CD4-positive, alpha-beta T cell treated with Interleukin-6 at 100 ng/mL for 8 hours (primary cell): Measurements from ENCODE around the gene CSF3.
"Not testable (repeated sequence)": the region's sequence is repeated elsewhere in the genome, so short reads cannot be mapped to it uniquely, and the experiment has no call there.

Experiments used
- DNase-seq: peaks from one replicate; pipeline ENCODE4 v3.0.0-alpha.2; 2020; ENCODE audit warnings: mixed read lengths, low spot score

Gene CSF3

GRCh38 chr17:39997543-39997942 lies 17.7 kb upstream of the CSF3 start:
- no peak for DNase-seq

- no peak for DNase-seq
Measured at GRCh38 chr17:39999067-39999466, 16.2 kb upstream of the CSF3 start.

GRCh38 chr17:40000161-40000560 lies 15.1 kb upstream of the CSF3 start:
- no peak for DNase-seq

GRCh38 chr17:40001335-40001734 lies 13.9 kb upstream of the CSF3 start:
- not testable (repeated sequence) for DNase-seq

DNA sequence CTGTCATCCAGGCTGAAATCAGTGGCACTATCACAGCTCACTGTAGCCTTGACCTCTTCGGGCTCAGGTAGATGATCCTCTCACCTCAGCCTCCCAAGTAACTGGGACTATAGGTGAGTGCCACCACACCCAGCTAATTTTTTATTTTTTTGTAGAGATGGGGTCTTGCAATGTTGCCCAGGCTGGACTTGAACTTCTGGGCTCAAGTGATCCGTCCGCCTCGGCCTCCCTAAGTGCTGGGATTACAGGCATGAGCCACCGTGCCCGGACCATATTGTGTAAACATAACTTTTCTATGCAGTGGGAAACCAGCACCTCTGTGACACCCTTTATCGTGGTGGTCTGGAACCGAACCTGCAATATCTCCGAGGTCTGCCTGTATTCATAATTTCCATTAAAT lies 11.2 kb upstream of the CSF3 start:
- DNase-seq: no peak

DNA sequence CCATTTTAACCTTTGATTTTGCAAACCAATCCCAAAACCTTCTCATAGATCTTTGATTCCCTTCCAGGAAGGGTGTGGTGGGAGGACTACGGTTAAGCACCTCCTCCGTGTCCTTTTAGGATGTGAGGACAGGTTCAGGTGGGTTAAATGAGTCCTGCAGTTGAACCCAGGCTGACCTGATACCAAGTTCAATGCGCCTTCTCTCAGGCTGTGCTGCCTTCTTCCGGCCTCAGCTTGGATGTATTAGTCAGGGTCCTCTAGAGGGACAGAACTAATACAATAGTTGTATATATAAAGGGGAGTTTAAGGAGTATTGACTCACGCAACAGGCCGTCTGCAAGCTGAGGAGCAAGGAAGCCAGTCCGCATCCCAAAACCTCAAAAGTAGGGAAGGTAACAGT lies 10.5 kb upstream of the CSF3 start:
- DNase-seq: no peak

GRCh38 chr17:40005520-40005919 lies 9.7 kb upstream of the CSF3 start:
- DNase-seq: no peak

GRCh38 chr17:40010946-40011500 lies 4.2 kb upstream of the CSF3 start:
- DNase-seq: not testable (repeated sequence)

GRCh38 chr17:40012017-40012647 lies 3.1 kb upstream of the CSF3 start:
- not testable (repeated sequence) for DNase-seq

DNA sequence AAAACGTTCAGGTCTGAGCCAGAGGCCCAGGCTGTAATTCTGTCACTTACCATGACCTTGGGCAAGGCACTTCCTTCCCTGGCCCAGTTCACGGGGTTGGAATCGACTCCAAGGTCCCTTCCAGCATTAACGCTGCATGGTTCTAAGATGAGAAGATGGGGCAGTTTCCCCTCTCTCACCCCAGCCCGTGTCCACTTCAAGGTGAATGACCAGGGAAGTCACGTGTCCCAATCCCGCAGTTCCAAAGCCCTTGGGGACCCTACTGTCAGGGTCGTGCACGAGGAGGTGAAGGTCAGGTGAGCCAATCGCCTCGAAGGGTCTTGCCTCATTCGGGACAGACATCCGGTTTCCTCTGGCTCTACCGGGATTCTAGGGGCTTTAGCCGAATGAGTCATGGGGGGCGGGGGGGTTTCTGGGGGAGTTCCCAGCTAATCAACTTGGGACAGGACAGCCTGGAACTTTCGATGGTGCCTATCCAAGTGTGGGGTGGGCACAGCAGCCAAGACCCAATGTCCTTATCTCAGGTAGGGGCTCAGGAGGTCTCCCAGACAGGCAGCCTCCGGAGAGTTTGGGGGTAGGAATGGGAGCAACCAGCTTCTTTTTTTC lies 762 bp upstream of the CSF3 start:
- no peak for DNase-seq

GRCh38 chr17:40015998-40016985 lies 1.1 kb downstream of the CSF3 start:
- DNase-seq: no peak

GRCh38 chr17:40017422-40018080 lies 2.3 kb downstream of the CSF3 start:
- no peak for DNase-seq

DNA sequence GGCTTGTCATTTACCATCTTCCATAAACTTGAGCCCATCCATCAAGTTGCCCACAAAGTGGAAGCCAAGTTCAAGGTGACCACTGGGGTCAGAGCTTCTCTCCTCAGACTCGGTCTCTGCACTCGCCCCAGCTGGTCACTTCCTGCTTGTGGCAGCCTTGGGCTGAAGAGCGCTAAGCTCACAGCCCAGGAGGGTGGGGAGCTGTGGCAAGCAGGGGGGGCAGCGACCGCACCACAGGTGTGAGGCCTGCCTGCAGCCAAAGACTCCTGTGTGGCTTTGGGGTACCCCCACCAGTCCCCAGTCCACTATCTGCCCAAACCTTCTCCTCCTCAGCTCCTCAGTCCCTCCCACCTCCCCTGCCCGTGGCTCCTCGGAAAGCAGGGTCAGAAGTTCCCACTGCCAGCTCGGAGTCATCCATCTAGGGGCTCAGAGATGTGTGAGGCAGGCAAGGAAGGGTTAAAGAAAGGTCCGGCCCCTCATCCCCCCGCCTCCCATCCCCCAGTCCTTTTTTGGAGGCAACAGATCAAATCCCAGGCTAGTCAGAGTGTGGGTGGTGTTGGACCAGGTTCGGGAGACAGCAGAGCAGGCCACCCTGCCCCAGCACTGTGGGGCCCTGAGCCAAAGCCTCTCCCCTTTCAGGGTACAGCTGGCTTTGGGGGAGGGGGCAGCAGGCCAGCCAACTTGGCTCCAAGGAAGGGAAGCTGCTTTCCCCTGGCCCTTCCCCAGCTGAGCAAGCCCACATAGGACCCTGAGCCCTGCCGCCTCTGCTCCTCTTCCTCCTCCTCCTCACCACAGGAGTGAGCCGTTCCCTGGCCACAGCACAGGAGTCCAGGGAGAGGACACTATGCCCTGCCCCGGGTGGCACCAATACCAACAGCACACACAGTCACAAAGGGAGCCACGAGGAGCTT lies 3.2 kb downstream of the CSF3 start:
- DNase-seq: no peak

- DNase-seq: no peak
Measured at GRCh38 chr17:40019140-40019991, 4.1 kb downstream of the CSF3 start.

GRCh38 chr17:40020146-40020545 lies 4.9 kb downstream of the CSF3 start:
- DNase-seq: no peak

GRCh38 chr17:40021451-40021971 lies 6.3 kb downstream of the CSF3 start:
- no peak for DNase-seq

DNA sequence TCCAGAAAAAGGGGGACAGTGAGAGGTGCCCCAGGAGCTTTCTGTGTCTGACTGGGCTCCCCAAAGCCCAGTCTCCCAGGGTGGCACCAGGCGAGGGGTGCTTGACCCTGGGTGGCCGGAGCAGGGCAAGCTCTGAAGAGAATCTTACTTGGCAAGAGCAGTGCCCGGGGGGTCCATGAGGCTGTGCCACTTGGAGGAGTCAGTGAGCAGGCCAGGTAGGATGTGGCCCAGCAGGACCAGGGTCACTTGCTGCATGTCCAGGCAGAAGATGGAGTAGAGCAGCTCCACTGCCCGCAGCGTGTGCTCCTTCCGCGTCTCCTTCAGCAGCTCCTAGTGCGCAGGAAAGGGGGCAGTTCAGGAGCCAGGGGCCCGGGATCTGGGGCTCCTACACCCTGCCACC lies 7.3 kb downstream of the CSF3 start:
- DNase-seq: no peak

GRCh38 chr17:40022961-40023541 lies 7.8 kb downstream of the CSF3 start:
- DNase-seq: no peak

- DNase-seq: no peak
Measured at GRCh38 chr17:40023590-40024292, 8.5 kb downstream of the CSF3 start.
